OCI-LY3 (cell line): ENCODE data around the gene AREL1.

ENCODE experiments used
- H2AFZ ChIP-seq: fragments of 200-600, 300-600 bp; shearing (Covaris generic); 2 replicates; pipeline ENCODE4 v1.6.0; 2014; ENCODE audit warnings: antibody characterized with exemption, low read depth, low read length
- H3K27ac ChIP-seq: fragments of 200-600, 300-600 bp; sonication (generic); 2 replicates; pipeline ENCODE4 v1.5.1; 2014; ENCODE audit warnings: mild to moderate bottlenecking, low read length, moderate library complexity, mixed read lengths
- H3K27me3 ChIP-seq: fragments of 200-600, 300-600 bp; sonication (generic); 2 replicates; pipeline ENCODE4 v1.6.1; 2014; ENCODE audit warnings: low read depth, low read length, mixed read lengths
- H3K36me3 ChIP-seq: fragments of 200-600, 300-600 bp; sonication (generic); replicated peaks from 2 replicates; pipeline ENCODE3; 2014; ENCODE audit warnings: low read depth, low read length, mixed read lengths
- H3K4me1 ChIP-seq: fragments of 300-600, 200-600 bp; sonication (generic); 2 replicates; pipeline ENCODE4 v1.6.1; 2014; ENCODE audit warnings: low read length, mixed read lengths
- H3K4me2 ChIP-seq: fragments of 200-600, 300-600 bp; sonication (generic); 2 replicates; pipeline ENCODE4 v1.6.1; 2014; ENCODE audit warnings: low read length, mixed read lengths
- H3K4me3 ChIP-seq: fragments of 300-600, 200-600 bp; sonication (generic); 2 replicates; pipeline ENCODE4 v1.5.1; 2014; ENCODE audit warnings: antibody characterized with exemption, mild to moderate bottlenecking, low read length, moderate library complexity
- H3K79me2 ChIP-seq: fragments of 300-600, 200-600 bp; shearing (Covaris generic); 2 replicates; pipeline ENCODE4 v1.6.1; 2014; ENCODE audit warnings: mild to moderate bottlenecking, low read length, mixed read lengths
- H3K9ac ChIP-seq: fragments of 300-600, 200-600 bp; shearing (Covaris generic); 2 replicates; pipeline ENCODE4 v1.6.0; 2014; ENCODE audit warnings: mild to moderate bottlenecking, low read length, moderate library complexity
- H3K9me3 ChIP-seq: fragments of 200-600, 300-600 bp; shearing (Covaris generic); 2 replicates; pipeline ENCODE4 v1.6.1; 2014; ENCODE audit warnings: low read length, mixed read lengths; ENCODE audit not compliant: insufficient read depth
- H4K20me1 ChIP-seq: fragments of 200-600, 300-600 bp; sonication (generic); 2 replicates; pipeline ENCODE4 v1.6.1; 2016; ENCODE audit warnings: low read length, mixed read lengths; ENCODE audit not compliant: insufficient read depth
- CTCF ChIP-seq: fragments of 200-600, 300-600 bp; sonication (generic); IDR thresholded peaks from 2 replicates; pipeline ENCODE4 v1.5.1; 2014; ENCODE audit warnings: antibody characterized with exemption, low read length, low read depth
- EZH2phosphoT487 ChIP-seq: fragments of 200-600 bp; shearing (Covaris generic); IDR thresholded peaks from 2 replicates; pipeline ENCODE4 v1.6.1; 2018; ENCODE audit warnings: antibody characterized with exemption, mixed run types, low read depth

The AREL1 gene

GRCh38 chr14:74658535-74659131, 54.2 kb downstream of the AREL1 start:
- no peak overlapping the region for H3K4me3 ChIP-seq
- no peaks in the 10 kb centered on the region for H3K4me1 ChIP-seq
- no peak for TF ChIP-seq CTCF
- TF ChIP-seq EZH2phosphoT487 = no peak
- no peaks in the 10 kb centered on the region for H4K20me1 ChIP-seq
- no peaks in the 10 kb centered on the region for H3K27me3 ChIP-seq
- no peak overlapping the region for H3K4me2 ChIP-seq
- H3K9me3 ChIP-seq = no peaks in the 10 kb centered on the region
- H3K9ac ChIP-seq = no peak overlapping the region
- H2AFZ ChIP-seq = no peak overlapping the region
- H3K27ac ChIP-seq = no peak overlapping the region
- H3K36me3 ChIP-seq = peaks cover 23% of the 10 kb centered on the region
- no peaks in the 10 kb centered on the region for H3K79me2 ChIP-seq

DNA sequence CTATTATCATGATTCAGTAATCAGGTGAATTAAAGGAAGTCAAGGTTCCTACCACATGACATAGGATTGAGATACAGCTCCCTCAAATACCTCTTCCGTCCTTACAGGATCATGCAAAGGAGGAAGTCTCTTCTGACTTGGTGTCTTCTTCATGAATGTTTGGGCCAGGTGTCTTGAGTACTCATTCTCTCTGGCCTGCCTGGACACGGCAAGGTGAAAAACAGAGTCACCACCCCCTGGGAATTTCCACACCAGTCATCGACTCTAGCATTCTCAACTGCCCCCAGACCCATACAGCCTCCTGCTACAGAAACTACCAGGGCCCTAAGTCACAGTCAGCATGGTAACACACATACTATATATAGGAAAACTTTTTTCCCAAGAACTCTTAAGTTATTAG, 55.9 kb downstream of the AREL1 start:
- H3K4me3 ChIP-seq = no peak overlapping the region
- no peaks in the 10 kb centered on the region for H3K4me1 ChIP-seq
- H4K20me1 ChIP-seq = no peaks in the 10 kb centered on the region
- H3K36me3 ChIP-seq = peaks cover 11% of the 10 kb centered on the region
- no peak overlapping the region for H3K4me2 ChIP-seq
- H3K9ac ChIP-seq = no peak overlapping the region
- no peak overlapping the region for H2AFZ ChIP-seq
- no peaks in the 10 kb centered on the region for H3K9me3 ChIP-seq
- H3K27ac ChIP-seq = no peak overlapping the region
- no peak for TF ChIP-seq CTCF
- TF ChIP-seq EZH2phosphoT487 = no peak
- no peaks in the 10 kb centered on the region for H3K79me2 ChIP-seq
- no peaks in the 10 kb centered on the region for H3K27me3 ChIP-seq

- no peaks in the 10 kb centered on the region for H3K79me2 ChIP-seq
- TF ChIP-seq CTCF = no peak
- no peak overlapping the region for H2AFZ ChIP-seq
- H3K27ac ChIP-seq = no peak overlapping the region
- H3K4me1 ChIP-seq = no peaks in the 10 kb centered on the region
- H3K36me3 ChIP-seq = peaks cover 5% of the 10 kb centered on the region
- H3K9ac ChIP-seq = no peak overlapping the region
- H3K4me2 ChIP-seq = no peak overlapping the region
- no peaks in the 10 kb centered on the region for H3K9me3 ChIP-seq
- no peak overlapping the region for H3K4me3 ChIP-seq
- H4K20me1 ChIP-seq = no peaks in the 10 kb centered on the region
- H3K27me3 ChIP-seq = no peaks in the 10 kb centered on the region
These were observed 57.1 kb downstream of the AREL1 start for GRCh38 chr14:74655599-74656395.

DNA sequence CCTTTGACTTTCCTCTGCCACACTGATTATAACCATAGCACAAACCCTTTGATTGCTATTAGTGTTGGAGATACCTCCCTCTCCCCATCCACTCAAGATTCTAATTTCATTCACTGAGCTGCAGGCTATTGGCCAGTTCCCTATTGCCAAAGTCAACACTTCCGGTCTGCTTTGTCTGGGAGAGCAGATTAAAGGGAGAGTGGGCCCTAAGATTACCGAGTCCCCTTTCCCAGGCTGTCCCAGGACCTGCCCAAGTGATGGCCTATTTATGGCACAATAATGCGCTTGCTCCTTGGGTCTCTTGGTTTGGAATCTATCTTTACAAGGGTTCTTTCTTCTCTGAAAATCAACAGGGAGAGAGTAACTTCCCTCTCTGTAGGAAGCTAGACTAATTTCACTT, 57.9 kb downstream of the AREL1 start:
- no peak for TF ChIP-seq CTCF
- no peak for TF ChIP-seq EZH2phosphoT487
- Histone ChIP-seq H3K4me2 (no peak overlapping the region), H2AFZ (no peak overlapping the region), H3K79me2 (no peaks in the 10 kb centered on the region), H3K4me1 (no peaks in the 10 kb centered on the region), H3K36me3 (peaks cover 3% of the 10 kb centered on the region), H3K27ac (no peak overlapping the region), H3K9me3 (no peaks in the 10 kb centered on the region), H3K27me3 (no peaks in the 10 kb centered on the region), H3K4me3 (no peak overlapping the region), H3K9ac (no peak overlapping the region), H4K20me1 (no peaks in the 10 kb centered on the region)
